ENCODE results near the gene CXCL12. TPM values are rescaled to one million over a fixed set of nuclear protein-coding genes. Genes with fewer than 3 reads are reported as not detected.

Gene CXCL12
- total RNA-seq, 1 donor from 2014 or later, result 0.40 TPM

- DNase-seq (ENCODE audit: low read depth, low spot score), result no peak
Observed at GRCh38 chr10:44364566-44364965, 20.3 kb downstream of the CXCL12 start.

- DNase-seq (ENCODE audit: low read depth, low spot score), result no peak
Observed at GRCh38 chr10:44363716-44364115, 21.2 kb downstream of the CXCL12 start.

- no peak for DNase-seq (ENCODE audit: low read depth, low spot score)
Observed at GRCh38 chr10:44362866-44363711, 21.8 kb downstream of the CXCL12 start.

DNA sequence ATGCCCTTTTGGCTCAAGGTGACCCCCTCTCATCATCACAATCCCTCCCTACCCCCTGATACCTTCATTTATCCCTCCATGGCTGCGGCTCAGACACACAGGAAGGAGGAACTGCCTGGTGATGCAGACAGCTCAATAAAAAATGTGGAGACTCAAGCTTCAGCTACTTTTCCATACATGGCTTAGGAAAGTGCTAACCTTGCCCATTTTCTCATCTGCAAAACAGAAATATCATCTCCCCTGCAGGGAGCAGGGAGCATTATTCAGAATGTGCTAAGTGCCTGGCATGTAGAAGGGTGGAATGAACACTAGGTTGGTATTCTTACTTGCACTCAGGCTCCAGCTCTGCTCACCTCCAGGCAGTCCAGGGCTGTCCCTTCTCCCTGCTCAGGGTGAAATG, 23.8 kb downstream of the CXCL12 start:
- DNase-seq (ENCODE audit: low read depth, low spot score), result no peak

GRCh38 chr10:44358080-44358771, 26.7 kb downstream of the CXCL12 start:
- no peak for DNase-seq (ENCODE audit: low read depth, low spot score)

DNA sequence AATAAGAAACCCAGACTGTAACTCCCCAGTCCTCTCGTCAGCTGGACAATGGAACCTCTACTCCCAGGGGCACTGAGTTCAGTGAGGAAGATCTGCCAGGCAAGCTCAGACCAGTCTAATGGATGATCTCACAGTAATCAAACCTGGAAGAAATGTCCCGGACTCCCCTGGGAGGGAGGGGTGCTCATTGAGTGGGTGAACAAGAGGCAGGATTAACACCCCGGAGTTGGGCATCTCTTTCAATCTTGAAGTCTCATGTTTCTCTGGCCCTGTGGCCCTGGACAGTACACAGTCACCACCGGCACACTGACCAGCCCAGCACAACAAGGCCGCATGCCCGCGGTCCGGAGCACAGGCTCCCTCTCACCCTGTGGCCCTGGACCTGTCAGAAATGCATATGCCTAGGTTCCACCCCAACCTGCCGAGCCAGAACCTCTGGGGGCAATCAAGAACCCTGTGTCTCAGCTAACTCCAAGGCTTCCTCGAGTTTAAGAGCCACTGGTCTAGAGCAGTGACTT, 27.8 kb downstream of the CXCL12 start:
- DNase-seq (ENCODE audit: low read depth, low spot score), result no peak

GRCh38 chr10:44356139-44357022, 28.5 kb downstream of the CXCL12 start:
- no peak for DNase-seq (ENCODE audit: low read depth, low spot score)

GRCh38 chr10:44355630-44356029, 29.3 kb downstream of the CXCL12 start:
- no peak for DNase-seq (ENCODE audit: low read depth, low spot score)

DNA sequence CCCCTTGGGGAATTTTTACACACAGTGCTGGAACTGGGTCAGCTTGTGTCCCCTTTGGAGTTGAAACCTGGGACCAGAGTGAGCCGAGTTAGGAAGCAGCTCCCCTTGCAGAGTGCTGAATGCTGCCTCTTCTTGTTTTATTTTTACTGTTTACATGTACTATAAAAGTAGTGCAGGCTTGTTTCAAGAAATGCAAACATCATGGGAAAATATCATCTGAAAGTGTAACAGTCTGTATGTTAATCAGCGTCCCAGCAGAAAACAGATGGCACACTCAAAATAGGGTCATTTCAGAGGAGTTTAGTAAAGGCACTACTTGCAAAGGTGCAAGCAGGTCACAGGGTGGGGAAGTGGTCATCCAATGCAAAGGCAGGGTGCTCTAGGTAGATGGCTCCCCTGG, 30.1 kb downstream of the CXCL12 start:
- DNase-seq (ENCODE audit: low read depth, low spot score), result no peak

- no peak for DNase-seq (ENCODE audit: low read depth, low spot score)
Observed at GRCh38 chr10:44353721-44354120, 31.2 kb downstream of the CXCL12 start.

DNA sequence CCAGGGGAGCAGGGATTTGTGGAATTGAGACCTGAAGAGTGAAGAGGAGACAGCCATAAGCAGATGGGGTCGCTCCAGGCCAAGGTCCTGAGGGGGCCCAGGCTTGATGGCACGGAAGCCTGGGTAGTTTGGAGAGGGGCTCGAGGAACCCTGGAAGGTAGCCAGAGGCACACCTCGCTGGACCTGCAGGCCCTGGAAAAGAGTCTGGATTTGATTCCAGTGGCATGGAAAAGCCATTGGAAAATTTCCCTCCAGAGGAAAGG, 31.8 kb downstream of the CXCL12 start:
- no peak for DNase-seq (ENCODE audit: low read depth, low spot score)

DNA sequence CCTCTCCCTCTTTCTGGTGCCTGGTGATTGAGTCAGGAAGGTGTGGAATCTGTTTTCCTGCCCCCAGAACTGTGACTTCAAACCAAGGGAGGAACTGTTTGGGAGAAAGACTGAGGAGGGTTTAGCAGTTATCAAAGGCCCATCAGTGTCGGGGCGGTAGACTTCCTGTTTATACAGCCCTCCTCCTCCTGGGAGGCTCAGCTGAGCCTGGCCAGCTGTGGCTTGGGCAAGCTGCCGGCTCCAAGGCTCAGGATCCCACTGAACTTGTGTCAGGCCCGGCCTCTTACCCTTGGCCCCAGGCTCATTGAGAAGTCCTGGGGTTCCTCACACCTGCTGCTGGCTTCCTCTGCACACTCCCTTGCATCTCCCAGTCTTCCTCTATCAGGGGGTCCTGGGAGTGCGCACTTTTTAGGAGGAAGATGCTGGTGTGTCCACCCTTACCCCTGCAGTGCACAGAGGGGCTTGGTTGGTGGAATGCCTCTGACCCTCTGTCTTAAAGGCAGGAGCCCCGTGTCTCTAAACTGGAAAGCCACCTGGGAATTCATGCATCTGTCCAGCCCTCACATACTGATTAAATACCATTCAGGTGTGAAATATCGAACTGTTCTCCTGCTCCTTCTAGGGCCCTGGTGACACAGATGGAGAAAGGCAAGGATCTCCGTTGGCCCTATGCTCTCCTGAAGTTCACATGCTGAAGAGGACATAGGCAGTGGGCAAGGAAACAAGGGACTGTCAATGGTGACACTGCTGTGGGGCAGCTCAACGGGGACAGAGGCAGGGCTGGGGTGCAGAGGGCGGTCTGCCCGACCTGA, 32.4 kb downstream of the CXCL12 start:
- no peak for DNase-seq (ENCODE audit: low read depth, low spot score)

GRCh38 chr10:44348496-44348895, 36.4 kb downstream of the CXCL12 start:
- no peak for DNase-seq (ENCODE audit: low read depth, low spot score)

- no peak for DNase-seq (ENCODE audit: low read depth, low spot score)
Observed at GRCh38 chr10:44347609-44348400, 37.1 kb downstream of the CXCL12 start.

DNA sequence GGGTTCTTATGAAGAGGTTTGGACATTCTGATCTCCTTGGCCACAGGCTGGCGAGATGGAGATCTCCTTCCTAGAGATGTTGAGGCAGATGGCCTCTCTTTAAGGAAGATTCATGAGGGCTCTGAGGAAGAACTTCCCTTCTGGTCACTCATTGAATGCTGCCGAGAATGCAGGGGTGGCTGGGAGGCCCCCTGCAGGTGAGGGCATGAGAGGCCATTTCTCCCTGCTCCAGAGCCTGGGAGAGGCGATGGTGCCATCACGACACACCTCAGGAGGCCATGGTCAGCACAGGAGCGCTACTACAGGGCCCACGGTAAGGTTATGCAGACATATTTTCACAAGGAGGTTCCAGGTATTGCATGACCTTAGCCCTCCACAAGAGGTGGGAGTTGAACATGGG, 40.2 kb downstream of the CXCL12 start:
- DNase-seq (ENCODE audit: low read depth, low spot score), result no peak

DNA sequence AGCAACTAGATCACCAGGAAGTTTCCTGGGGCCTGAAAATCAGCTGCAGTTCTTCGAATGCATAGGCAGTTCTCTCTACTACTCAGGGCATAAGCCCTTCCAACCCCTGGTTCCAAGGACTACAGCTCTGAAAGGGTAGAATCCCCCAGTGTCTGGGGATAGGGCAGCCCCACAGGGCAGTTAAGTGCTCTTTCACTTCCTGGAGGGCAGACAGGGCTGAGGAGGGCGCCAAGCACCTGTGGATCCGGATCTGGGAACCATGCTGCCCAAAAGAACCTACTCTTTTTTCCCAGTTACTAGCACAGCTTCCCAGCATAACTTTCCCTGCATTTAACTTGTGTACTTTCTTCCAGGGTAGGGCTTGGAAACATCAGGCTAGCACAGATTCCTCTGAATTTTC, 41.1 kb downstream of the CXCL12 start:
- no peak for DNase-seq (ENCODE audit: low read depth, low spot score)

GRCh38 chr10:44341886-44342285, 43.0 kb downstream of the CXCL12 start:
- no peak for DNase-seq (ENCODE audit: low read depth, low spot score)

- no peak for DNase-seq (ENCODE audit: low read depth, low spot score)
Observed at GRCh38 chr10:44340557-44340956, 44.3 kb downstream of the CXCL12 start.

- DNase-seq (ENCODE audit: low read depth, low spot score), result no peak
Observed at GRCh38 chr10:44339218-44339617, 45.7 kb downstream of the CXCL12 start.

DNA sequence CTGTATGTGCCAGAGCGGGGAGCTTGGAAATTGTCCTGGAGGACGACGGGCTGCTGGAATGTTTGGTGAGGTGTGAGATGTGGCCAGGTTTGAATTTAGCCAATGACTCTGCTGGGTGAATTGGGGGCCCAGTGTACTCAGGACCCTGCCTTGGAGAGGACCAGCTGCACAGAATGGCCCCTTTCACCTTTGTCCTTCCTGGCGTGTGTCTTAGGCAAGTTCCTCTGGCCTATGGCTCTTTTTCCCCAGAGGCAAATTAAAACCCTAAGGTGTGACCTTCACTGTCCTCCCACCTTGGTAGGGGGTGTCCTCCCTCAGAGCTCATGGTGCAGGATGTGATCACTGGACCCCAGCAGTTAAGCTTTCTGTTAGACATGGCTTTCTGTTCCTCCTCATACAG, 47.8 kb downstream of the CXCL12 start:
- DNase-seq (ENCODE audit: low read depth, low spot score), result no peak
